ENCODE data around the gene TAS2R13. TPM values are rescaled to one million over a fixed set of nuclear protein-coding genes. Genes with fewer than 3 reads are reported as not detected.

The TAS2R13 gene
- polyA plus RNA-seq, 2 of the 4 experiments (the other 2 are of a cell fraction) = 0.19 TPM; not detected in 1

DNA sequence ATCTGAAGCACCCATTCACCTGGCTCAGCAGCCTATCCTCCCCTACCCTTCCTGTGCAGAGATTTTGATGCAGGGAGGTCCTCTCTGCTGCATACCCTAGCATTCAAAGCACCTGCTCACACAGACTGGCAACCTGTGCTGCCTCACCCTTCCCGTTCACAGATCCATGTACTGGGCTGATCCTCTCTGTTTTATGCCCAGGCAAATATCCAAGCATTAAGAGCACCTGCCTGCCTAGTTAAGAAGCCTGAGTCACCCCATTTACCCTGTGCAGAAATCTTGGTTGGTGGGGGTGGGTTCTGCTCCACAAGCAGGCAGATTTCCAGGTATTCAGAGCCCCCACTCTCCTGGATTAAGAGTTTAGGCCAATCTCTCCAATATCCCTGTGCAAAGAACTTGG lies 8.4 kb downstream of the TAS2R13 start:
- ChIA-PET POLR2A (no interaction called here), CTCF (no interaction called here)
- FAIRE-seq (no peak), DNase-seq (ENCODE audit: low read depth in 1 of 2, low spot score in 1 of 2) (no peak), ATAC-seq (no peak)
- H3K4me2 ChIP-seq = no peak overlapping the region
- no peak overlapping the region for H3K27ac ChIP-seq
- no peaks in the 10 kb centered on the region for H3K4me1 ChIP-seq
- TF ChIP-seq, protein P1, sequence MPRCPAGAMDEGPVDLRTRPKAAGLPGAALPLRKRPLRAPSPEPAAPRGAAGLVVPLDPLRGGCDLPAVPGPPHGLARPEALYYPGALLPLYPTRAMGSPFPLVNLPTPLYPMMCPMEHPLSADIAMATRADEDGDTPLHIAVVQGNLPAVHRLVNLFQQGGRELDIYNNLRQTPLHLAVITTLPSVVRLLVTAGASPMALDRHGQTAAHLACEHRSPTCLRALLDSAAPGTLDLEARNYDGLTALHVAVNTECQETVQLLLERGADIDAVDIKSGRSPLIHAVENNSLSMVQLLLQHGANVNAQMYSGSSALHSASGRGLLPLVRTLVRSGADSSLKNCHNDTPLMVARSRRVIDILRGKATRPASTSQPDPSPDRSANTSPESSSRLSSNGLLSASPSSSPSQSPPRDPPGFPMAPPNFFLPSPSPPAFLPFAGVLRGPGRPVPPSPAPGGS (IDR thresholded peaks at IDR 0.05) = no peak
- TF ChIP-seq BHLHE40 (IDR thresholded peaks at IDR 0.05; ENCODE audit: low read depth, low read length) (no peak), NFE2L2 (conservative IDR thresholded peaks at IDR 0.05; ENCODE audit: low read length) (no peak)
- TF ChIP-seq, protein P2, sequence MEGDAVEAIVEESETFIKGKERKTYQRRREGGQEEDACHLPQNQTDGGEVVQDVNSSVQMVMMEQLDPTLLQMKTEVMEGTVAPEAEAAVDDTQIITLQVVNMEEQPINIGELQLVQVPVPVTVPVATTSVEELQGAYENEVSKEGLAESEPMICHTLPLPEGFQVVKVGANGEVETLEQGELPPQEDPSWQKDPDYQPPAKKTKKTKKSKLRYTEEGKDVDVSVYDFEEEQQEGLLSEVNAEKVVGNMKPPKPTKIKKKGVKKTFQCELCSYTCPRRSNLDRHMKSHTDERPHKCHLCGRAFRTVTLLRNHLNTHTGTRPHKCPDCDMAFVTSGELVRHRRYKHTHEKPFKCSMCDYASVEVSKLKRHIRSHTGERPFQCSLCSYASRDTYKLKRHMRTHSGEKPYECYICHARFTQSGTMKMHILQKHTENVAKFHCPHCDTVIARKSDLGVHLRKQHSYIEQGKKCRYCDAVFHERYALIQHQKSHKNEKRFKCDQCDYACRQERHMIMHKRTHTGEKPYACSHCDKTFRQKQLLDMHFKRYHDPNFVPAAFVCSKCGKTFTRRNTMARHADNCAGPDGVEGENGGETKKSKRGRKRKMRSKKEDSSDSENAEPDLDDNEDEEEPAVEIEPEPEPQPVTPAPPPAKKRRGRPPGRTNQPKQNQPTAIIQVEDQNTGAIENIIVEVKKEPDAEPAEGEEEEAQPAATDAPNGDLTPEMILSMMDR (IDR thresholded peaks at IDR 0.05) = no peak
- WGBS (ENCODE audit: missing lambda C conversion rate) = 93% methylated on average over 1 of the region's 1 CpG
- no peak overlapping the region for H3K4me3 ChIP-seq
- peaks cover 33% of the 10 kb centered on the region; the same call in 2 of the 3 replicates for H3K9me3 ChIP-seq

DNA sequence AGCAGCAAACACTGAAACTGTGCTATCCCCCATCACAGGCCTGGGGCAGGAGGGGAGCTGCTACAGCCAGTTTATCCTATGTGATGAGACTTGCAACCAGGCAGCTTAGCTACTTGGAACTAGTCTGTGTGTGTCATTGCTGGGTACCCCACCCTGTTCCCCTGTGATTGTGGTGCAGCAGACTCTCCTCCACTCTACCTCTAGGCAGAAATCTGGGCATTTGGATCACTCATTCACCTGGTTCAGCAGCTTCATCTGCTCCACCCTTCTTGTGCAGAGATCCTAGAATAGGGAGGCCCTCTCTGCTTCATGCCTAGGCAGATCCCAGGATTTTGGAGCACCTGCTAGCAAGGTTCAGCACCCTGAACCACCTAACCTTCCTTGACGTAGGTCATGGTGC lies 8.8 kb downstream of the TAS2R13 start:
- ChIA-PET POLR2A (no interaction called here), CTCF (no interaction called here)
- FAIRE-seq = no peak
- Histone ChIP-seq H3K4me2 (no peak overlapping the region), H3K4me1 (no peaks in the 10 kb centered on the region), H3K27ac (no peak overlapping the region), H3K4me3 (no peak overlapping the region), H3K9me3 (peaks cover 33% of the 10 kb centered on the region; the same call in 2 of the 3 replicates)
- 100% methylated on average over 1 of the region's 1 CpG for WGBS (ENCODE audit: missing lambda C conversion rate)
- ATAC-seq = no peak
- TF ChIP-seq NFE2L2 (conservative IDR thresholded peaks at IDR 0.05; ENCODE audit: low read length) (no peak), SREBF2 (IDR thresholded peaks at IDR 0.05) (no peak), ZFP36 (IDR thresholded peaks at IDR 0.05; ENCODE audit: borderline replicate concordance, partially characterized antibody) (no peak), CHD4 (IDR thresholded peaks at IDR 0.05; ENCODE audit: borderline replicate concordance) (no peak), ZC3H11A (IDR thresholded peaks at IDR 0.05) (no peak), JUN (IDR thresholded peaks at IDR 0.05) (no peak), CHD2 (IDR thresholded peaks at IDR 0.05; ENCODE audit: low read length, partially characterized antibody) (no peak), CEBPB (IDR thresholded peaks at IDR 0.05) (no peak), CBX2 (IDR thresholded peaks at IDR 0.05; ENCODE audit: borderline replicate concordance, low read depth) (no peak), GATA3 (IDR thresholded peaks at IDR 0.05; ENCODE audit: borderline replicate concordance) (no peak), MAFK (IDR thresholded peaks at IDR 0.05; ENCODE audit: partially characterized antibody) (no peak), NPAS2 (CRISPR knock-in tag; IDR thresholded peaks at IDR 0.05; ENCODE audit: borderline replicate concordance) (no peak)
- TF ChIP-seq, protein P3, sequence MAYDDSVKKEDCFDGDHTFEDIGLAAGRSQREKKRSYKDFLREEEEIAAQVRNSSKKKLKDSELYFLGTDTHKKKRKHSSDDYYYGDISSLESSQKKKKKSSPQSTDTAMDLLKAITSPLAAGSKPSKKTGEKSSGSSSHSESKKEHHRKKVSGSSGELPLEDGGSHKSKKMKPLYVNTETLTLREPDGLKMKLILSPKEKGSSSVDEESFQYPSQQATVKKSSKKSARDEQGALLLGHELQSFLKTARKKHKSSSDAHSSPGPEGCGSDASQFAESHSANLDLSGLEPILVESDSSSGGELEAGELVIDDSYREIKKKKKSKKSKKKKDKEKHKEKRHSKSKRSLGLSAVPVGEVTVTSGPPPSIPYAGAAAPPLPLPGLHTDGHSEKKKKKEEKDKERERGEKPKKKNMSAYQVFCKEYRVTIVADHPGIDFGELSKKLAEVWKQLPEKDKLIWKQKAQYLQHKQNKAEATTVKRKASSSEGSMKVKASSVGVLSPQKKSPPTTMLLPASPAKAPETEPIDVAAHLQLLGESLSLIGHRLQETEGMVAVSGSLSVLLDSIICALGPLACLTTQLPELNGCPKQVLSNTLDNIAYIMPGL (CRISPR knock-in tag; IDR thresholded peaks at IDR 0.05; ENCODE audit: borderline replicate concordance) = no peak
- no peak for DNase-seq (ENCODE audit: low read depth in 1 of 2, low spot score in 1 of 2)

DNA sequence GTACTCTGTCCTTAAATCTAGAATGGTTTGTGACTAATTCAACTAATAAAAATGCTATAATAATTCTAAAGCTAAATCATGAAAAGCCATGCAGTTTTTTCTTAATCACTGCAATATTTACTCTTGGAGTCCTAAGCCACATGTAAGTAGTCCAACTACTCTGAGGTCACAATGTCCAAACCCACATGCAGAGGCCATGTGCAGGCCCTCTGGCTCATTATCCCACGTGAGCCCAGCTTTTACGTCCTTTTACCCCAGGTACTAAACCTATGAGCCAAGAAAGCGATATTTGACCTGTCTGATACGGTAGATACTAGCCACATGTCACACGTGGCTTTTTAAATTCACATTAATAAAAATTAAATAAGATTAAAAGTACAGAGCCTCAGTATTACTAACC lies 12.5 kb downstream of the TAS2R13 start:
- 0 out of 3 replicates have a peak, but pooled peaks cover 4% of the 10 kb centered on the region for H3K9me3 ChIP-seq
- ATAC-seq (no peak), FAIRE-seq (no peak), DNase-seq (ENCODE audit: low read depth in 1 of 2, low spot score in 1 of 2) (no peak)
- WGBS (ENCODE audit: missing lambda C conversion rate) = 94% methylated on average over 5 of the region's 5 CpGs
- H3K27ac ChIP-seq = no peak overlapping the region
- no peak overlapping the region for H3K4me2 ChIP-seq
- no peak overlapping the region for H3K4me3 ChIP-seq
- TF ChIP-seq ZC3H11A (IDR thresholded peaks at IDR 0.05) (no peak), RARB (CRISPR knock-in tag; IDR thresholded peaks at IDR 0.05) (no peak), SREBF2 (IDR thresholded peaks at IDR 0.05) (no peak), EP300 (IDR thresholded peaks at IDR 0.05) (no peak), JUNB (IDR thresholded peaks at IDR 0.05) (no peak), EHF (CRISPR knock-in tag; IDR thresholded peaks at IDR 0.05) (no peak), ZFP36 (IDR thresholded peaks at IDR 0.05; ENCODE audit: borderline replicate concordance, partially characterized antibody) (no peak), ZSCAN20 (CRISPR knock-in tag; IDR thresholded peaks at IDR 0.05) (no peak), TFCP2L1 (CRISPR knock-in tag; IDR thresholded peaks at IDR 0.05) (no peak), RAD21 (conservative IDR thresholded peaks at IDR 0.05 in 1 of 2, IDR thresholded peaks at IDR 0.05 in 1 of 2) (no peak), GATA3 (IDR thresholded peaks at IDR 0.05; ENCODE audit: borderline replicate concordance) (no peak), RCOR1 (IDR thresholded peaks at IDR 0.05; ENCODE audit: low read depth, low read length) (no peak), HOXB13 (CRISPR knock-in tag; IDR thresholded peaks at IDR 0.05; ENCODE audit: low read depth) (no peak), HOXB5 (CRISPR knock-in tag; IDR thresholded peaks at IDR 0.05) (no peak)
- TF ChIP-seq, protein P4, sequence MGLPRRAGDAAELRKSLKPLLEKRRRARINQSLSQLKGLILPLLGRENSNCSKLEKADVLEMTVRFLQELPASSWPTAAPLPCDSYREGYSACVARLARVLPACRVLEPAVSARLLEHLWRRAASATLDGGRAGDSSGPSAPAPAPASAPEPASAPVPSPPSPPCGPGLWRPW (IDR thresholded peaks at IDR 0.05) = no peak
- TF ChIP-seq, protein P5, sequence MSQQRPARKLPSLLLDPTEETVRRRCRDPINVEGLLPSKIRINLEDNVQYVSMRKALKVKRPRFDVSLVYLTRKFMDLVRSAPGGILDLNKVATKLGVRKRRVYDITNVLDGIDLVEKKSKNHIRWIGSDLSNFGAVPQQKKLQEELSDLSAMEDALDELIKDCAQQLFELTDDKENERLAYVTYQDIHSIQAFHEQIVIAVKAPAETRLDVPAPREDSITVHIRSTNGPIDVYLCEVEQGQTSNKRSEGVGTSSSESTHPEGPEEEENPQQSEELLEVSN (IDR thresholded peaks at IDR 0.05; ENCODE audit: borderline replicate concordance, low read depth) = no peak
- TF ChIP-seq, protein P1 (IDR thresholded peaks at IDR 0.05) = no peak
- no peaks in the 10 kb centered on the region for H3K4me1 ChIP-seq
- POLR2A ChIA-PET = no interaction called here
- CTCF ChIA-PET = no interaction called here

All from A549 (cell line).